HG03342 (cell line): ENCODE results near the gene TAF13.
A peak's percentile ranks its signal among the peaks of the same experiment; 100 is the strongest.
"Not testable (repeated sequence)": the region's sequence is repeated elsewhere in the genome, so short reads cannot be mapped to it uniquely, and the experiment has no call there.

Experiments
- ATAC-seq: cut with Tn5 transposase; IDR thresholded peaks from one replicate; pipeline ENCODE4 v1.9.1; 2021; ENCODE audit warnings: mild to moderate bottlenecking, moderate library complexity; ENCODE audit not compliant: unreplicated experiment

Gene TAF13

GRCh38 chr1:109091839-109092193, 16.0 kb upstream of the TAF13 start:
- no peak for ATAC-seq

DNA sequence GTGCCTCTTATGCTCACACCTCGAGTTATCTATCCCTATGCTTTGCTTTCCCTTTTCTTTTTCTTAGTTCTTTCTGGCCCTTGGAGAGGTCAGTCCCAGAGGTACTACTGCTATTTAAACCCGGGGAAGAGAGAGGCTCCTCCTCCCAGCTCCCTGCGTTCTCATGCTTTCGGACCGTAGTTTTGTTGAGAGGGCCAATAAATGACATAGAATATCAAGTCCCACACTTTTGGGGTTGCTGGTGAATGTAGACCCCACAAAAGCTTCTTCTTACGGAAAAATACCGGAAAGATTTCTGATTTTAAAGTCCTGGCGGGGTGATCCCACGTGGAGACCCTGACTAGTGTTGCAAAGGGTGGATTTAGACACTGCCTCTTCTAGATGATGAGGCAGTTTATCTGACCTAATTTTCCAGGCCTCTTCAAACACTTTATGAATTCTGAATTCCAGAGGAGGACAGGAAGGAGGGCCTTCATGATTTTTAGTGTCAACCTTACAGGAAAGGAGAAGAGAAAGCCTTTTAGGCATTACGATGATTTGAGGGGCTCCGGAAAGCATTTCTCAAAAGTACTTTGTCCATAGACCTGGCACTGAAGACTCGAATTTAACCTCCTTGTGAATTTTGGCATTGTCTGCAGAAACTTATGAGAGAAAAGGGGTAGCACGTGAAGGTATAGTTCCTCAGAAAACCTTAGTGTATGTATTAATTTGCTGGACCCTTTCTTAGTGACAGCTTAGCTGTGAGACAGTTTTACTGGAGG, 15.5 kb upstream of the TAF13 start:
- peak; percentile 46 for ATAC-seq

DNA sequence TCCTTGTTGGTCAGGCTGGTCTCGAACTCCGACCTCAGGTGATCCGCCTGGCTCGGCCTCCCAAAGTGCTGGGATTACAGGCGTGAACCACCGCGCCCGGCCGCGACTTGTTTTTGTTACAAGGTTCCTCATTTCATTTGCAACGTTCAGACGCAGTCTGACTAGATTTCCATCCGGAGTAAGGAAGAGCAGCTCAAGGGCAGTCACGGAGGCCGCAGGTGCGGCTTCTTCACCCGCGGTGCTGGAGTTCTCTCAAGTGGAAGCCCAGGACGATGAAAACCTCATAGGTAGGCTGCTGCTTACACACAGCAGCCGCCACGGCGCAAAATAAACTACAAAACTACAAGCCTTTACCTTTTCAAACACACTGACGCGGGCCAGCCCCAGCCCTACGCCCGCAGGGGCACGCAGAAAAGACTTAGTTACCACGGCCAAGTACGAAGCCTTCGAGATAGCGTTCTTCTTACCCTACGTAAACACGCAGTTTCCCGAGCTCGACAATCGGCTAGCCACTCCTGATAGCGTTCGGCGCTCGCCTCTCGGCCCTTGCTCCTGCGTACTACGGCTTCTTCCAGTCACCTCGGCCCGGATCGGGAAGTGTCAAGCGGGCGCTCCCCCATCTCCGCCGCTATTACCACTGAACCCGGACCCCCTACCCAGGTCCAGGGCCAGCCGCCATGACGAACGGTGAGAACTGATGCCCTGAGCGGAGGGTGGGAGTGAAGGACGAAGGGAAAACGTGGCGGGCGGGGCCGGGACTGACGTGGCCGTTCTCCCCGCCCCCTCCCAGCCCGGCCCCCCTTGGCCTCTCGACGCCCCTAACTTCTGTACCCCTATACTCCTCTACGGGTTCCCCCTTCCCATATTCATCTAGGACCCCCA, 14.6 kb upstream of the TAF13 start, which contains the start of gene TMEM167B:
Gene TMEM167B, plus strand, starts transcription at position 569 of the 882 bp plus-strand sequence. Its CDS starts 109 bp downstream, at position 678.
- peak; percentile 81 for ATAC-seq

DNA sequence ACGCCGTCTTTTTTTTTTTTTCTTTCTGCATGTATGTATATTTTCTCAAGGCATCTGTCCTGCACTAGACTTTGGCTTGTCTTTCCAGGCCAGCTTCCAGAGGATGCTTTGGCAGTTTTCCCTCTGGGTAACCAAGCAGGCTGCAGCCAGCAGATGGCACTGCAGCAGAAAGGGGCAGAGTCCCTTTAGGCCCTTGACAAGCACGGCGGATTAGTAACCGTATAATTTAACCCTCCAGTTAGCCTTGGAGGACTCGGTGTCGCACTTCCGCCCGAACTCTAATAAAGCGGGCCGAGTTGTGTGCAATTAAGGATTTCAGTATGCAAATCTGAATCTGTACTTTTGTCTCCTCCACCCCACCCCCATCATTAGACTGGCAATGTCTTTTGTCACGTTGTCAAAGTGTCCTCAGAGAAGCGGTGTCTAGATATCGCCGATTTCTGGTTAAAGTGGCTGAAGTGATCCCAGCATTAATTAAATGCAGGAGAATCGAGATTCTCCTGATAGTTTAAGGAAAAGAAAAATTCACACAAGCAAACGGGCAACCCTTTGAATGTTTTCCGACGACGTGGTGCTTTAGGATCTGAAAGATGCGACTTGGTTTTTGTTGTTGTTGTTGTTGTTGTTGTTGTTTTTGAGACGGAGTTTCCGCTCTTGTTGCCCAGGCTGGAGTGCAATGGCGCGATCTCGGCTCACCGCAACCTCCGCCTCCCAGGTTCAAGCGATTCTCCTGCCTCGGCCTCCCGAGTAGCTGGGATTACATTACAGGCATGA, 13.6 kb upstream of the TAF13 start:
- ATAC-seq, result no peak

- ATAC-seq, result no peak
Observed at GRCh38 chr1:109084563-109085517, 9.0 kb upstream of the TAF13 start.

DNA sequence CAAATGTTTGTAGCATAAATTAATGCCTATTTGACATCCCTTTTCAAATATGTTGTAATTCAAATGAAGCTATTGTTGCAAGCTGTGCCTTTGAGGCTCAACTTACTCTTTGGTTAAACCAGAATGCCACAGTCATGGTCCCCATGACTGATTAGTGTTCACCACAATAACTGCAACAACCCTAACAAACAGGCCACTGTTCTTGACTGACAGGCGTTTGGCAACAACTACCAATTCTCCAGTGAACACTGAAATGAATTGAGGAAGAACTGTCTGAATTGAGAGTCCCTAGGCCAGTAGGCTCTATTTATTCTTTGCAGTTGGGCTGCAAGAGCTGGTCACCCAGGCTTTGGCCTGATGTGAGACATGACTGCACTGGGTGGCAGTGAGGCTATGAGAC, 8.1 kb upstream of the TAF13 start:
- ATAC-seq, result no peak

DNA sequence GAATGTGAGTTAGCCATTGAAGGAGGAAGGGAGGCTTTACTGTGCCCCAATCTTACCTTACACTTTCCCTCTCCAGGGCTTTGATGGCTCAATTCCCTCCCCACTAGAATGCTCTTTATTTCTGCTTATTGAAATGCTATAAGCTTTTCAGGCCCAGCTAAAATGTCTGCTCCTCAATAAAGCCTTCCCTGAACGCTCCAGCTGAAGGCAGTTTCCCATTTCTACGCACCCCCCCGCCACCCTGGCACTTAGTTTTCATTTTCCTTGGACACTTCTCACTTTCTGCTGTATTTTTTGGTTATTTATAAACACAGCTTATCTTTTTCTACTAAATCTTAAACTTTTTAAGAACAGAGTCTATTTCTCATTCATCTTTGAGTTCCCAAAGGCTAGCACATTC, 7.7 kb upstream of the TAF13 start:
- ATAC-seq, result no peak

DNA sequence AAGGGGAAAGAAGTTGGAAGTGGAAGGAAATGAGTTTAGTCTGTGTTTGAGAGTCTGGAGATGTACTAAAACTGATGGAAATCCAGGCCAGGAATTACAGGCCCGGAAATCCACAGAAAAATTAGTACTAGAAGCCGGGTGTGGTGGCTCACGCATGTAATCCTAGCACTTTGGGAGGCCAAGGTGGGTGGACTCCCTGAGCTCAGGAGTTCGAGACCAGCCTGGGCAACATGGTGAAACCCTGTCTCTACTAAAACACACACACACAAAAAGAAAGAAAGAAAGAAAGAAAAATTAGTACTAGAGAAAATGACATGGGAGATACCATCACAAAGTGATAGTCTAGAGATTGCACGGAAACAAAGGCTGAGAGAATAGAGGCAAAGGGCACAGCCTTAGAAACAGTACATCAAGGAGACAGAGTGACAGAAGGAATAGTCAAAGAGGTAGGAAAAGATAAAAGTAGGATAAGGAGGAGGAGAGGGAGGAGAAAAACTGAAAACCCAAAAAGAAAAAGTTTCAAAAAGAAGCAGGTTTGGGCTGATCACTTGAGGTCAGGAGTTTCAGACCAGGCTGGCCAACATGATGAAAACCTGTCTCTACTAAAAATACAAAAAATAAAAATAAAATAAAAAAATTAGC, 4.8 kb upstream of the TAF13 start:
- no peak for ATAC-seq

DNA sequence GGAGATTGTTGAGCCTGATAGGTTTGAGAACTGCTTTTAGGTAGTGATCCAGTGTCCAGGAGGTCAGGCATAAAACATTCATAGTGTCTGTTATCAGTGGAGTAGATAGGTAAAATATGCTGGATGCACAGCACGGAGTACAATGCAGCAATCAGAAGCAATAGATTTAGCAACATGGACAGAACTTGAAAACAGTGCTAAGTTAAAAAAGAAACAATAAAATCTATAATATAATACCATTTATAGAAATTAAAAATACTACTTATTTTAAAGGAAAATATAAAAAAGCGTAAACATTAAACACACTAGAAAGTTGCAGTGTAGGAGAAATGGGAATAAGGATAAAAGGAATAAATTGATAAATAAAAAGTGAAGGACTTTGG, 3.4 kb upstream of the TAF13 start:
- ATAC-seq, result no peak

DNA sequence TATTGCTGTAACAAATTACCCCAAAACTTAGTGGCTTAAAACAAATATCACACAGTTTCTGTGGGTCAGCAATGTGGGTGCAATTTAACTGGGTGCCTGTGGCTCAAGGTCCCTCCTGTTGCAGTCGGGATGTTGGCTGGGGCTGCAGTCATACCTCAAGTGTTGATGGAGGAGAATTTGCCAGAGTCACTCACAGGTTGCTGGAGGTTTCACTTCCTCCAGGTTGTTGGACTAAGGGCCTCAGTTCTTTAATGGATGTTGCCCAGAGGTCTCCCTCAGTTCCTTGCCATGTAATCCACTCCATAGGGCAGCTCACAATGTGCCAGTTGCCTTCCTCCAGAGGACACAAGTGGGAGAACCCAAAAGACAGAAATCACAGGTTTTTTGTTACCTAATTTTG, 2.5 kb upstream of the TAF13 start:
- ATAC-seq, result no peak

DNA sequence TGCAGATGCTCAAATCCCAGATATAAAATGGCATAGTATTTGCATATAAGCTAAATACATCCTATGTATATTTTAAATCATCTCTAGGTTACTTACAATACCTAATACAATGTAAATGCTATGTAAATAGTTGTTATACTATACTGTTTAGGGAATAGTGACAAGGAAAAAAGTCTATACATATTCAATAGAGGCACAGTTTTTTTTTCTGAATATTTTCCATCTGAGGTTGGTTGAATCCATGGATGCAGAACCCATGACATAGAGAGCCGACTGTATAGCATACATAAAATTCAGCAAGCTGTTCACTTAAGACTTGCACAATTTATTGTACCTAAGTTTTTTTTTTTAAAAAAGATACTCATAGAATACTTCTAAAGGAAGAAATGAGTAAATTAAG, 6.5 kb downstream of the TAF13 start:
- no peak for ATAC-seq

DNA sequence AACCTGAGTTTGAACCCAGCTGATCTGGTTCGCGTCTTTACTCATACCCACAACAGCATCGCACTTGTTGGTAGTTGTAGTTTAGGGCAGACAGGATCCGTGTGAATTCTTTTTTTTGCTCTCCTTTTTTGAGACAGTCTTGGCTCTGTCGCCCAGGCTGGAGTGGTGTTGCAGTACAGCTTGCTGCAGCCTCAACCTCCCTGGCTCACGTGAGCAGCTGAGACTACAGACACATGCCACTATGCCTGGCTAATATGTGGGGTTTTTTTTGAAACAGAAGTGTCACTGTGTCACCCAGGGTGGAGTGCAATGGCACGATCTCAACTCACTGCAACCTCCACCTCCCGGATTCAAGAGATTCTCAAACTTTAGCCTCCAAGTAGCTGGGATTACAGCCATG, 7.9 kb downstream of the TAF13 start:
- ATAC-seq, result no peak

GRCh38 chr1:109065137-109065536, 10.7 kb downstream of the TAF13 start:
- no peak for ATAC-seq

- no peak for ATAC-seq
Observed at GRCh38 chr1:109061183-109061582, 14.6 kb downstream of the TAF13 start.

- no peak for ATAC-seq
Observed at GRCh38 chr1:109060707-109061106, 15.1 kb downstream of the TAF13 start.

- no peak for ATAC-seq
Observed at GRCh38 chr1:109059026-109059425, 16.8 kb downstream of the TAF13 start.

GRCh38 chr1:109056064-109056463, 19.7 kb downstream of the TAF13 start:
- ATAC-seq, result no peak

DNA sequence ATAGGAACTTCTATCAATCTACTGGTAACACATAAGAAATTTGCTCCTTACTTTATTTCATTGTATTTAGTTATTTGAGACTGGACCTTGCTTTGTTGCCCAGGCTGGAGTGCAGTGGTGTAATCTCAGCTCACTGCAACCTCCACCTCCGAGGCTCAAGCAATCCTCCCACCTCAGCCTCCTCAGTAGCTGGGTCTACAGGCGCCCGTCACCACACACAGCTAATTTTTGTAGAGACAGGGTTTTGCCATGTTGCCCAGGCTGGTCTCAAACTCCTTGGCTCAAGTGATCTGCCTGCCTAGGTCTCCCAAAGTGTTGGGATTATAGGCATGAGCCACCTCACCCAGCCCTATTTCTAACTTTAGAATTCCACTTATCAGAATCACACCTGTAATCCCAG, 23.7 kb downstream of the TAF13 start:
- not testable (repeated sequence) for ATAC-seq

- ATAC-seq, result no peak
Observed at GRCh38 chr1:109050228-109050995, 25.4 kb downstream of the TAF13 start.
